DND-41 (cell line): Measurements from ENCODE around the gene ITGA8.

Experiments used
- ATAC-seq: fragments of 200-7000 bp; cut with Tn5 transposase; 3 replicates; pipeline ENCODE4 v1.9.1; 2021; ENCODE audit warnings: low read depth; ENCODE audit not compliant: insufficient read depth
- DNase-seq: peaks from one replicate; pipeline ENCODE4 v3.0.0-alpha.2; 2020
- H2AFZ ChIP-seq: 2 replicates; pipeline ENCODE4 v1.6.0; 2012; ENCODE audit warnings: low read depth, low read length
- H3K27ac ChIP-seq: 2 replicates; pipeline ENCODE4 v1.5.1; 2012; ENCODE audit warnings: low read length, inconsistent platforms
- H3K27me3 ChIP-seq: fragments of 200-600 bp; sonication (generic); 2 replicates; pipeline ENCODE4 v1.6.0; 2012; ENCODE audit warnings: low read length, mild to moderate bottlenecking, inconsistent platforms; ENCODE audit not compliant: insufficient read depth, poor library complexity
- H3K36me3 ChIP-seq: 2 replicates; pipeline ENCODE4 v1.5.1; 2012; ENCODE audit warnings: low read length, inconsistent platforms; ENCODE audit not compliant: insufficient read depth
- H3K4me1 ChIP-seq: 2 replicates; pipeline ENCODE4 v1.5.1; 2012; ENCODE audit warnings: mild to moderate bottlenecking, low read length; ENCODE audit not compliant: insufficient read depth
- H3K4me2 ChIP-seq: 2 replicates; pipeline ENCODE4 v1.6.0; 2012; ENCODE audit warnings: mild to moderate bottlenecking, moderate library complexity, low read length, inconsistent platforms; ENCODE audit not compliant: insufficient read depth
- H3K4me3 ChIP-seq, 2 experiments: fragments of 200-600 bp in 1 of 2; shearing (Covaris generic) in 1 of 2; 2 replicates each; pipeline ENCODE4 v1.5.1; 2012 to 2016; ENCODE audit warnings: inconsistent platforms in 2 of 2, low read length in 2 of 2, mild to moderate bottlenecking in 2 of 2, low read depth in 1 of 2, moderate library complexity in 1 of 2
- H3K79me2 ChIP-seq: 2 replicates; pipeline ENCODE4 v1.6.0; 2012; ENCODE audit warnings: low read length, inconsistent platforms; ENCODE audit not compliant: insufficient read depth
- H3K9ac ChIP-seq: 2 replicates; pipeline ENCODE4 v1.6.0; 2012; ENCODE audit warnings: low read depth, mild to moderate bottlenecking, inconsistent platforms, low read length, moderate library complexity
- H3K9me3 ChIP-seq: 2 replicates; pipeline ENCODE4 v1.5.1; 2012; ENCODE audit warnings: low read length, moderate library complexity, mild to moderate bottlenecking, inconsistent platforms; ENCODE audit not compliant: insufficient read depth, severe bottlenecking
- H4K20me1 ChIP-seq: 2 replicates; pipeline ENCODE4 v1.6.0; 2012; ENCODE audit warnings: low read length; ENCODE audit not compliant: insufficient read depth
- EZH2 ChIP-seq: IDR thresholded peaks from 3 replicates; pipeline ENCODE4 v1.6.1; 2012; ENCODE audit warnings: borderline replicate concordance, low read depth, mild to moderate bottlenecking, moderate library complexity, low read length, inconsistent platforms; ENCODE audit not compliant: severe bottlenecking
- TF ChIP-seq, protein P1 (sequence below): IDR thresholded peaks from 2 replicates; pipeline ENCODE4 v1.5.1; 2012; ENCODE audit warnings: borderline replicate concordance, low read length, moderate library complexity, mild to moderate bottlenecking; ENCODE audit not compliant: poor library complexity, severe bottlenecking; ENCODE audit errors: extremely low read depth

ITGA8 gene

DNA sequence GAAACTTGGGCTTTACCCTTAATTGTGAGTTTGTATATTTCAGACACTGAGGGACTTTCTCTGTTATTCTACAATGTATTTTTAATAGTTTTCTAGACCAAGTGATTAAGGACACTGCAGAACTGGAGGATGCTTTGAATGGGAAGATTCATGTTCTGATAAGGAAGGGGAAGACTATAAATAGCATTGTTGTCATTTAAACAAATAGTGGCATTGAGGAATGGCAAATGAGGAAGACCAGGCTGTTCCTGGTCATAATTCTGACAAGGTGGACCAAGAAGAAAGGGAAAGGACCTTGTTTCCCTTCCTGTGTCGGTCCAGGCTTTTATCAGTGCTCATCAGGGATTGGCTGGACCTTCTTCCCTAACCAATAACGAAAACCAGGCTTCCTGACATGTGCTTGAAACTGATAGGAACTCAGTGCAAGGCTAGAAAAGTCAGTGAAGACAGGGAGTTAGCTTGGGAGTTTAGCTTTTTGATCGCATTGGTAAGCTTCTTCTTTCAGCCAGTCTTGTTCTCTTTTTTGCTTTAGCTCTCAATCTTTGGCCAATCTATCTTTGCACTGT, 116.2 kb downstream of the ITGA8 start:
- no peak overlapping the region for H3K4me3 ChIP-seq
- no peak overlapping the region for H3K27ac ChIP-seq
- TF ChIP-seq, protein P1, sequence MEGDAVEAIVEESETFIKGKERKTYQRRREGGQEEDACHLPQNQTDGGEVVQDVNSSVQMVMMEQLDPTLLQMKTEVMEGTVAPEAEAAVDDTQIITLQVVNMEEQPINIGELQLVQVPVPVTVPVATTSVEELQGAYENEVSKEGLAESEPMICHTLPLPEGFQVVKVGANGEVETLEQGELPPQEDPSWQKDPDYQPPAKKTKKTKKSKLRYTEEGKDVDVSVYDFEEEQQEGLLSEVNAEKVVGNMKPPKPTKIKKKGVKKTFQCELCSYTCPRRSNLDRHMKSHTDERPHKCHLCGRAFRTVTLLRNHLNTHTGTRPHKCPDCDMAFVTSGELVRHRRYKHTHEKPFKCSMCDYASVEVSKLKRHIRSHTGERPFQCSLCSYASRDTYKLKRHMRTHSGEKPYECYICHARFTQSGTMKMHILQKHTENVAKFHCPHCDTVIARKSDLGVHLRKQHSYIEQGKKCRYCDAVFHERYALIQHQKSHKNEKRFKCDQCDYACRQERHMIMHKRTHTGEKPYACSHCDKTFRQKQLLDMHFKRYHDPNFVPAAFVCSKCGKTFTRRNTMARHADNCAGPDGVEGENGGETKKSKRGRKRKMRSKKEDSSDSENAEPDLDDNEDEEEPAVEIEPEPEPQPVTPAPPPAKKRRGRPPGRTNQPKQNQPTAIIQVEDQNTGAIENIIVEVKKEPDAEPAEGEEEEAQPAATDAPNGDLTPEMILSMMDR, result no peak
- no peak for TF ChIP-seq EZH2
- ATAC-seq (no peak), DNase-seq (no peak)
- H3K79me2 ChIP-seq, result no peaks in the 10 kb centered on the region
- H3K4me1 ChIP-seq, result no peaks in the 10 kb centered on the region
- H3K9ac ChIP-seq, result no peak overlapping the region
- no peak overlapping the region for H2AFZ ChIP-seq
- H3K36me3 ChIP-seq, result no peaks in the 10 kb centered on the region
- peaks cover 4% of the 10 kb centered on the region for H3K27me3 ChIP-seq
- no peak overlapping the region for H3K4me2 ChIP-seq
- H4K20me1 ChIP-seq, result no peaks in the 10 kb centered on the region
- H3K9me3 ChIP-seq, result no peaks in the 10 kb centered on the region

- Histone ChIP-seq H3K27me3 (peaks cover 4% of the 10 kb centered on the region), H2AFZ (no peak overlapping the region), H3K27ac (no peak overlapping the region), H3K4me2 (no peak overlapping the region), H3K9ac (no peak overlapping the region), H3K79me2 (no peaks in the 10 kb centered on the region), H3K4me3 (no peak overlapping the region), H4K20me1 (no peaks in the 10 kb centered on the region), H3K36me3 (no peaks in the 10 kb centered on the region), H3K9me3 (no peaks in the 10 kb centered on the region), H3K4me1 (no peaks in the 10 kb centered on the region)
- DNase-seq (no peak), ATAC-seq (no peak)
- TF ChIP-seq, protein P1, result no peak
- TF ChIP-seq EZH2, result no peak
These were observed 117.9 kb downstream of the ITGA8 start for GRCh38 chr10:15601819-15602218.

GRCh38 chr10:15595260-15595659, 124.5 kb downstream of the ITGA8 start:
- H3K4me3 ChIP-seq, result no peak overlapping the region

More at GRCh38 chr10:15595260-15595659, 124.5 kb downstream of the ITGA8 start:
- no peak for ATAC-seq
- no peaks in the 10 kb centered on the region for H3K79me2 ChIP-seq
- no peak overlapping the region for H3K9ac ChIP-seq
- H3K27me3 ChIP-seq, result no peaks in the 10 kb centered on the region
- H4K20me1 ChIP-seq, result no peaks in the 10 kb centered on the region
- no peak overlapping the region for H3K27ac ChIP-seq
- TF ChIP-seq, protein P1, result no peak
- TF ChIP-seq EZH2, result no peak
- H3K4me1 ChIP-seq, result no peaks in the 10 kb centered on the region
- H3K9me3 ChIP-seq, result no peaks in the 10 kb centered on the region
- no peak for DNase-seq
- H3K4me2 ChIP-seq, result no peak overlapping the region
- H2AFZ ChIP-seq, result no peak overlapping the region
- no peaks in the 10 kb centered on the region for H3K36me3 ChIP-seq
